ENCODE measurements around the gene WNT11. TPM values are rescaled to one million over a fixed set of nuclear protein-coding genes. Genes with fewer than 3 reads are reported as not detected.

The WNT11 gene
- polyA plus RNA-seq, 1 donor from 2014 or later = 2.3 TPM

DNA sequence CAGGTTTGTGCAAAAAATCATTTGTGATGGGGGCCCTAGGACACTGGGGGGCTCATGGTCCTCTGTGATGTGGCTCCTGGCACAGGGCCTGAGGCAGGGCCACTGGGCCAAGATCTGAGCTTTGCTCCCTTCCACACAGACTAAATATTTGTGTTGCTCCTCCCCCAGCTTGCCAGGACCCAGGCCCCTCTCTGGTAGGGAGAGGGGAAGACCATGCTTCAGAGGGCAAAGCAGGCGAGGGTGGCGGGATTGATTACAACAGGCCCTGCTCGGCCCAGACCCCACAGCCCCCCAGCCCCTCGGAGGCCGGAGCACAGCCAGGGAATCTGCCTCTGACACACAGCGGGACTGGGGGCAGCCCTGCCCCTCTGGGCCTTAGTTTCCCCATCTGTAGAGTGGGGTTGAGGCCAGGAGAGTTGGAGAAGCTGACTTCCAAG, 29.0 kb downstream of the WNT11 start:
- H3K9me3 ChIP-seq (ENCODE audit: low read length) = no peaks in the 10 kb centered on the region
- TF ChIP-seq, protein P1, sequence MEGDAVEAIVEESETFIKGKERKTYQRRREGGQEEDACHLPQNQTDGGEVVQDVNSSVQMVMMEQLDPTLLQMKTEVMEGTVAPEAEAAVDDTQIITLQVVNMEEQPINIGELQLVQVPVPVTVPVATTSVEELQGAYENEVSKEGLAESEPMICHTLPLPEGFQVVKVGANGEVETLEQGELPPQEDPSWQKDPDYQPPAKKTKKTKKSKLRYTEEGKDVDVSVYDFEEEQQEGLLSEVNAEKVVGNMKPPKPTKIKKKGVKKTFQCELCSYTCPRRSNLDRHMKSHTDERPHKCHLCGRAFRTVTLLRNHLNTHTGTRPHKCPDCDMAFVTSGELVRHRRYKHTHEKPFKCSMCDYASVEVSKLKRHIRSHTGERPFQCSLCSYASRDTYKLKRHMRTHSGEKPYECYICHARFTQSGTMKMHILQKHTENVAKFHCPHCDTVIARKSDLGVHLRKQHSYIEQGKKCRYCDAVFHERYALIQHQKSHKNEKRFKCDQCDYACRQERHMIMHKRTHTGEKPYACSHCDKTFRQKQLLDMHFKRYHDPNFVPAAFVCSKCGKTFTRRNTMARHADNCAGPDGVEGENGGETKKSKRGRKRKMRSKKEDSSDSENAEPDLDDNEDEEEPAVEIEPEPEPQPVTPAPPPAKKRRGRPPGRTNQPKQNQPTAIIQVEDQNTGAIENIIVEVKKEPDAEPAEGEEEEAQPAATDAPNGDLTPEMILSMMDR (IDR thresholded peaks at IDR 0.05; ENCODE audit: poor library complexity, severe bottlenecking) = no peak
- H3K4me2 ChIP-seq (ENCODE audit: low read length) = no peak overlapping the region
- H3K36me3 ChIP-seq (ENCODE audit: insufficient read depth, low read length) = no peaks in the 10 kb centered on the region
- H3K27ac ChIP-seq (ENCODE audit: low read length) = no peak overlapping the region
- no peaks in the 10 kb centered on the region for H3K27me3 ChIP-seq (ENCODE audit: insufficient read depth, low read depth, low read length)
- no peaks in the 10 kb centered on the region for H4K20me1 ChIP-seq (ENCODE audit: insufficient read depth)
- no peaks in the 10 kb centered on the region for H3K79me2 ChIP-seq (replicated peaks; ENCODE audit: insufficient read depth, low read length)
- H3K4me3 ChIP-seq (ENCODE audit: low read length) = no peak overlapping the region
- no peaks in the 10 kb centered on the region for H3K9me2 ChIP-seq (ENCODE audit: insufficient read depth, low read length)
- no peaks in the 10 kb centered on the region for H3F3A ChIP-seq (ENCODE audit: insufficient read depth, low read length, poor library complexity, severe bottlenecking)
- H3K9ac ChIP-seq (ENCODE audit: low read length) = no peak overlapping the region
- H2AFZ ChIP-seq (ENCODE audit: low read depth, low read length) = no peak overlapping the region

DNA sequence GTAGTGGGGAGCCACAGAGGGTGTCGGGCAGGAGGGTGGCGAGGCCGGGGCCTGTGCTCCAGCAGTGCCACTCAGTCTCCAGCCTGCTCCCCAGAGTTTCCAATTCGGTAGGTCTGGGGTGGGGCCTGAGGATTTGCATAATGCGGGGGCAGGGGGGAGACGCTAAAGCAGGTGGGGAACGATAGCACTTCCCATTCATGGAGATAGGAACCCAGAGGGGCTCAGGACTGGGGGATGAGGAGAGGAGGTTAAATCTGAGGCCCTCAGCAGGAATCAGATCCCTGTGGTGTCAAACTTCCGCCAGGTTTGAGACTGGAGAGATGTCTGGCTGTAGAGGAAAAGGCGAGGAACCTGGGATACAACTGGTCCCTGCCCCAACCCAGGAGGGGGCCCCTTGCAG, 29.8 kb downstream of the WNT11 start:
- Histone ChIP-seq H3K4me2 (ENCODE audit: low read length) (no peak overlapping the region), H3K27ac (ENCODE audit: low read length) (no peak overlapping the region), H3K9me2 (ENCODE audit: insufficient read depth, low read length) (no peaks in the 10 kb centered on the region), H3F3A (ENCODE audit: insufficient read depth, low read length, poor library complexity, severe bottlenecking) (no peaks in the 10 kb centered on the region), H2AFZ (ENCODE audit: low read depth, low read length) (no peak overlapping the region), H3K27me3 (ENCODE audit: insufficient read depth, low read depth, low read length) (no peaks in the 10 kb centered on the region), H3K9ac (ENCODE audit: low read length) (no peak overlapping the region), H3K9me3 (ENCODE audit: low read length) (no peaks in the 10 kb centered on the region), H3K79me2 (replicated peaks; ENCODE audit: insufficient read depth, low read length) (no peaks in the 10 kb centered on the region), H3K36me3 (ENCODE audit: insufficient read depth, low read length) (no peaks in the 10 kb centered on the region), H4K20me1 (ENCODE audit: insufficient read depth) (no peaks in the 10 kb centered on the region), H3K4me3 (ENCODE audit: low read length) (no peak overlapping the region)
- TF ChIP-seq EZH2 (IDR thresholded peaks at IDR 0.05; ENCODE audit: borderline replicate concordance, insufficient read depth, low read length, poor library complexity, severe bottlenecking) = no peak
- TF ChIP-seq EP300 (conservative IDR thresholded peaks at IDR 0.05; ENCODE audit: poor library complexity, severe bottlenecking) = no peak
- no peak for TF ChIP-seq POLR2AphosphoS5 (IDR thresholded peaks at IDR 0.05)
- TF ChIP-seq, protein P1 (IDR thresholded peaks at IDR 0.05; ENCODE audit: poor library complexity, severe bottlenecking) = no peak
- no peak for TF ChIP-seq RAD21 (conservative IDR thresholded peaks at IDR 0.05)
- TF ChIP-seq, protein P2, sequence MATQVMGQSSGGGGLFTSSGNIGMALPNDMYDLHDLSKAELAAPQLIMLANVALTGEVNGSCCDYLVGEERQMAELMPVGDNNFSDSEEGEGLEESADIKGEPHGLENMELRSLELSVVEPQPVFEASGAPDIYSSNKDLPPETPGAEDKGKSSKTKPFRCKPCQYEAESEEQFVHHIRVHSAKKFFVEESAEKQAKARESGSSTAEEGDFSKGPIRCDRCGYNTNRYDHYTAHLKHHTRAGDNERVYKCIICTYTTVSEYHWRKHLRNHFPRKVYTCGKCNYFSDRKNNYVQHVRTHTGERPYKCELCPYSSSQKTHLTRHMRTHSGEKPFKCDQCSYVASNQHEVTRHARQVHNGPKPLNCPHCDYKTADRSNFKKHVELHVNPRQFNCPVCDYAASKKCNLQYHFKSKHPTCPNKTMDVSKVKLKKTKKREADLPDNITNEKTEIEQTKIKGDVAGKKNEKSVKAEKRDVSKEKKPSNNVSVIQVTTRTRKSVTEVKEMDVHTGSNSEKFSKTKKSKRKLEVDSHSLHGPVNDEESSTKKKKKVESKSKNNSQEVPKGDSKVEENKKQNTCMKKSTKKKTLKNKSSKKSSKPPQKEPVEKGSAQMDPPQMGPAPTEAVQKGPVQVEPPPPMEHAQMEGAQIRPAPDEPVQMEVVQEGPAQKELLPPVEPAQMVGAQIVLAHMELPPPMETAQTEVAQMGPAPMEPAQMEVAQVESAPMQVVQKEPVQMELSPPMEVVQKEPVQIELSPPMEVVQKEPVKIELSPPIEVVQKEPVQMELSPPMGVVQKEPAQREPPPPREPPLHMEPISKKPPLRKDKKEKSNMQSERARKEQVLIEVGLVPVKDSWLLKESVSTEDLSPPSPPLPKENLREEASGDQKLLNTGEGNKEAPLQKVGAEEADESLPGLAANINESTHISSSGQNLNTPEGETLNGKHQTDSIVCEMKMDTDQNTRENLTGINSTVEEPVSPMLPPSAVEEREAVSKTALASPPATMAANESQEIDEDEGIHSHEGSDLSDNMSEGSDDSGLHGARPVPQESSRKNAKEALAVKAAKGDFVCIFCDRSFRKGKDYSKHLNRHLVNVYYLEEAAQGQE (IDR thresholded peaks at IDR 0.05; ENCODE audit: borderline replicate concordance) = no peak
- TF ChIP-seq MXI1 (conservative IDR thresholded peaks at IDR 0.05; ENCODE audit: poor library complexity, severe bottlenecking) = no peak
- TF ChIP-seq TAF1 (IDR thresholded peaks at IDR 0.05; ENCODE audit: low read depth) = no peak
- no peak for TF ChIP-seq SMC3 (conservative IDR thresholded peaks at IDR 0.05; ENCODE audit: poor library complexity)
